SHP77 (cell line): ENCODE data around the gene XCL1.
"Not testable (repeated sequence)": the region's sequence is repeated elsewhere in the genome, so short reads cannot be mapped to it uniquely, and the experiment has no call there.

Experiments used
- DNase-seq, 2 experiments: peaks; one replicate each; lab custom pipeline; 2025; lab: John Stamatoyannopoulos, UW

The XCL1 gene

GRCh38 chr1:168576245-168576688 lies at the start of gene XCL1:
Gene XCL1 (plus strand): TSS chr1:168576605. CDS start chr1:168576638, 33 bp downstream.
- not testable (repeated sequence) for DNase-seq

- no peak for DNase-seq
Measured at GRCh38 chr1:168529518-168529917, 46.9 kb upstream of the XCL1 start.

GRCh38 chr1:168531615-168532345 lies 44.6 kb upstream of the XCL1 start:
- no peak for DNase-seq

GRCh38 chr1:168535536-168535935 lies 40.9 kb upstream of the XCL1 start:
- no peak for DNase-seq

- DNase-seq = not testable (repeated sequence)
Measured at GRCh38 chr1:168540798-168541197, 35.6 kb upstream of the XCL1 start.

GRCh38 chr1:168542978-168543377 lies 33.4 kb upstream of the XCL1 start:
- DNase-seq = not testable (repeated sequence)

GRCh38 chr1:168543840-168544498 lies 32.4 kb upstream of the XCL1 start, which contains the start of gene XCL2:
Gene XCL2 (minus strand): TSS chr1:168543997. CDS start chr1:168543964, 33 bp downstream.
- not testable (repeated sequence) for DNase-seq

GRCh38 chr1:168545678-168546552 lies 30.5 kb upstream of the XCL1 start:
- peak in 1 of 2 experiments; percentile 19 for DNase-seq

- not testable (repeated sequence) for DNase-seq
Measured at GRCh38 chr1:168546553-168546895, 29.9 kb upstream of the XCL1 start.

GRCh38 chr1:168550971-168551370 lies 25.4 kb upstream of the XCL1 start:
- DNase-seq = no peak

GRCh38 chr1:168551688-168552087 lies 24.7 kb upstream of the XCL1 start:
- DNase-seq = no peak

GRCh38 chr1:168552961-168553360 lies 23.4 kb upstream of the XCL1 start:
- no peak for DNase-seq

- DNase-seq = no peak
Measured at GRCh38 chr1:168553680-168554553, 22.5 kb upstream of the XCL1 start.

- no peak for DNase-seq
Measured at GRCh38 chr1:168554603-168555483, 21.6 kb upstream of the XCL1 start.

GRCh38 chr1:168555508-168556046 lies 20.8 kb upstream of the XCL1 start:
- no peak for DNase-seq

- DNase-seq = no peak
Measured at GRCh38 chr1:168556647-168557046, 19.8 kb upstream of the XCL1 start.

- DNase-seq = no peak
Measured at GRCh38 chr1:168560370-168560769, 16.0 kb upstream of the XCL1 start.

GRCh38 chr1:168561989-168562388 lies 14.4 kb upstream of the XCL1 start:
- no peak for DNase-seq

- DNase-seq = no peak
Measured at GRCh38 chr1:168565825-168566224, 10.6 kb upstream of the XCL1 start.

GRCh38 chr1:168567007-168567406 lies 9.4 kb upstream of the XCL1 start:
- no peak for DNase-seq
